SJCRH30 (cell line): Measurements from ENCODE around the gene CBL. TPM values are rescaled to one million over a fixed set of nuclear protein-coding genes. Genes with fewer than 3 reads are reported as not detected.
A peak's percentile ranks its signal among the peaks of the same experiment; 100 is the strongest.
"Not testable (repeated sequence)": the region's sequence is repeated elsewhere in the genome, so short reads cannot be mapped to it uniquely, and the experiment has no call there.

Experiments
- DNase-seq, 2 experiments: peaks; one replicate each; pipeline ENCODE4 v3.0.0-alpha.2; 2015 to 2020
- H3K27ac ChIP-seq: fragments of 250-450 bp; sonication (Bioruptor Pico); 2 replicates; pipeline ENCODE4 v1.5.1; 2020; ENCODE audit warnings: mild to moderate bottlenecking, moderate library complexity
- H3K27me3 ChIP-seq: fragments of 250-450 bp; sonication (Bioruptor Pico); 2 replicates; pipeline ENCODE4 v1.5.1; 2020; ENCODE audit warnings: mild to moderate bottlenecking, moderate library complexity
- H3K36me3 ChIP-seq: fragments of 250-450 bp; sonication (Bioruptor Pico); 2 replicates; pipeline ENCODE4 v1.5.1; 2020; ENCODE audit warnings: mild to moderate bottlenecking, moderate library complexity
- H3K4me1 ChIP-seq: fragments of 250-450 bp; sonication (Bioruptor Pico); 2 replicates; pipeline ENCODE4 v1.5.1; 2020; ENCODE audit warnings: mild to moderate bottlenecking, moderate library complexity
- H3K4me3 ChIP-seq: fragments of 250-450 bp; sonication (Bioruptor Pico); 2 replicates; pipeline ENCODE4 v1.5.1; 2020; ENCODE audit warnings: mild to moderate bottlenecking, moderate library complexity
- H3K9me3 ChIP-seq: fragments of 250-450 bp; sonication (Bioruptor Pico); replicated peaks from 2 replicates; pipeline ENCODE4 v1.5.1; 2020; ENCODE audit warnings: mild to moderate bottlenecking, moderate library complexity
- total RNA-seq: library from RNA; depleted of rRNA; stranded (reverse); fragments of >200 nt; shearing (Covaris generic); gene quantifications from 2 replicates; pipeline ENCODE4 v1.2.3, GENCODE V29; 2014

The CBL gene
- total RNA-seq, 1 experiment from 2014 or later = 12.9 TPM

GRCh38 chr11:119193001-119193400, 13.1 kb upstream of the CBL start:
- Histone ChIP-seq H3K9me3 (no peaks in the 10 kb centered on the region), H3K4me3 (no peak overlapping the region), H3K27ac (no peak overlapping the region), H3K36me3 (no peaks in the 10 kb centered on the region), H3K4me1 (no peaks in the 10 kb centered on the region), H3K27me3 (no peaks in the 10 kb centered on the region)
- no peak for DNase-seq

- no peak for DNase-seq
- H3K27me3 ChIP-seq = no peaks in the 10 kb centered on the region
- H3K4me1 ChIP-seq = no peaks in the 10 kb centered on the region
- no peaks in the 10 kb centered on the region for H3K36me3 ChIP-seq
- no peak overlapping the region for H3K4me3 ChIP-seq
- no peaks in the 10 kb centered on the region for H3K9me3 ChIP-seq
- H3K27ac ChIP-seq = no peak overlapping the region
Measured at GRCh38 chr11:119193626-119194025, 12.5 kb upstream of the CBL start.

- no peak for DNase-seq
- no peaks in the 10 kb centered on the region for H3K4me1 ChIP-seq
- H3K9me3 ChIP-seq = no peaks in the 10 kb centered on the region
- H3K27ac ChIP-seq = no peak overlapping the region
- no peaks in the 10 kb centered on the region for H3K36me3 ChIP-seq
- H3K27me3 ChIP-seq = no peaks in the 10 kb centered on the region
- H3K4me3 ChIP-seq = no peak overlapping the region
Measured at GRCh38 chr11:119194811-119195440, 11.2 kb upstream of the CBL start.

- Histone ChIP-seq H3K4me3 (no peak overlapping the region), H3K27me3 (no peaks in the 10 kb centered on the region), H3K9me3 (no peaks in the 10 kb centered on the region), H3K27ac (no peak overlapping the region), H3K4me1 (no peaks in the 10 kb centered on the region), H3K36me3 (no peaks in the 10 kb centered on the region)
- peak; percentile 19 to 36 for DNase-seq
Measured at GRCh38 chr11:119195680-119196079, 10.5 kb upstream of the CBL start.

GRCh38 chr11:119196833-119197483, 9.2 kb upstream of the CBL start:
- Histone ChIP-seq H3K4me1 (no peaks in the 10 kb centered on the region), H3K36me3 (no peaks in the 10 kb centered on the region), H3K4me3 (no peak overlapping the region), H3K27ac (no peak overlapping the region), H3K9me3 (no peaks in the 10 kb centered on the region), H3K27me3 (no peaks in the 10 kb centered on the region)
- DNase-seq = peak; percentile 56 to 87

GRCh38 chr11:119198925-119199324, 7.2 kb upstream of the CBL start:
- no peak overlapping the region for H3K27ac ChIP-seq
- H3K27me3 ChIP-seq = no peaks in the 10 kb centered on the region
- no peak for DNase-seq
- H3K4me1 ChIP-seq = no peaks in the 10 kb centered on the region
- H3K4me3 ChIP-seq = no peak overlapping the region
- no peaks in the 10 kb centered on the region for H3K36me3 ChIP-seq
- no peaks in the 10 kb centered on the region for H3K9me3 ChIP-seq

- not testable (repeated sequence) for H3K27ac ChIP-seq, H3K36me3 ChIP-seq, H3K9me3 ChIP-seq, H3K27me3 ChIP-seq, DNase-seq, H3K4me1 ChIP-seq, H3K4me3 ChIP-seq
Measured at GRCh38 chr11:119201236-119201635, 4.9 kb upstream of the CBL start.

- Histone ChIP-seq H3K9me3 (no peaks in the 10 kb centered on the region), H3K4me1 (peaks cover 4% of the 10 kb centered on the region), H3K4me3 (no peak overlapping the region), H3K27ac (no peak overlapping the region), H3K27me3 (no peaks in the 10 kb centered on the region), H3K36me3 (no peaks in the 10 kb centered on the region)
- no peak for DNase-seq
Measured at GRCh38 chr11:119202554-119202953, 3.6 kb upstream of the CBL start.

- Histone ChIP-seq H3K4me1 (peaks cover 4% of the 10 kb centered on the region), H3K36me3 (no peaks in the 10 kb centered on the region), H3K4me3 (no peak overlapping the region), H3K27me3 (no peaks in the 10 kb centered on the region), H3K9me3 (no peaks in the 10 kb centered on the region), H3K27ac (no peak overlapping the region)
- DNase-seq = no peak
Measured at GRCh38 chr11:119204066-119204465, 2.1 kb upstream of the CBL start.

GRCh38 chr11:119205080-119205479, 1.1 kb upstream of the CBL start:
- peak overlapping the region; percentile 95; the same call in 1 of the 2 replicates for H3K4me3 ChIP-seq
- DNase-seq = no peak

GRCh38 chr11:119206511-119207414, 624 bp downstream of the CBL start:
- H3K36me3 ChIP-seq = no peaks in the 10 kb centered on the region

More at GRCh38 chr11:119205080-119205479, 1.1 kb upstream of the CBL start:
- Histone ChIP-seq H3K4me1 (peaks cover 4% of the 10 kb centered on the region), H3K36me3 (no peaks in the 10 kb centered on the region), H3K27ac (no peak overlapping the region), H3K9me3 (no peaks in the 10 kb centered on the region), H3K27me3 (no peaks in the 10 kb centered on the region)

GRCh38 chr11:119207415-119207960, 1.3 kb downstream of the CBL start:
- Histone ChIP-seq H3K4me1 (peaks cover 4% of the 10 kb centered on the region), H3K4me3 (peak overlapping the region; percentile 95), H3K36me3 (no peaks in the 10 kb centered on the region), H3K27me3 (no peaks in the 10 kb centered on the region), H3K9me3 (no peaks in the 10 kb centered on the region), H3K27ac (no peak overlapping the region)
- DNase-seq = no peak

More at GRCh38 chr11:119206511-119207414, 624 bp downstream of the CBL start:
- Histone ChIP-seq H3K9me3 (no peaks in the 10 kb centered on the region), H3K4me1 (peaks cover 4% of the 10 kb centered on the region), H3K27me3 (no peaks in the 10 kb centered on the region), H3K27ac (peak overlapping the region; percentile 43), H3K4me3 (peak overlapping the region; percentile 95)
- DNase-seq = peak; percentile 27

GRCh38 chr11:119209186-119209585, 3.0 kb downstream of the CBL start:
- DNase-seq = no peak

GRCh38 chr11:119210050-119210449, 3.9 kb downstream of the CBL start:
- Histone ChIP-seq H3K4me3 (no peak overlapping the region), H3K27me3 (no peaks in the 10 kb centered on the region), H3K36me3 (no peaks in the 10 kb centered on the region), H3K9me3 (no peaks in the 10 kb centered on the region), H3K27ac (no peak overlapping the region), H3K4me1 (peaks cover 4% of the 10 kb centered on the region)
- no peak for DNase-seq

More at GRCh38 chr11:119209186-119209585, 3.0 kb downstream of the CBL start:
- no peak overlapping the region for H3K4me3 ChIP-seq
- no peaks in the 10 kb centered on the region for H3K36me3 ChIP-seq
- H3K27ac ChIP-seq = no peak overlapping the region
- no peaks in the 10 kb centered on the region for H3K9me3 ChIP-seq
- H3K27me3 ChIP-seq = no peaks in the 10 kb centered on the region
- H3K4me1 ChIP-seq = peaks cover 4% of the 10 kb centered on the region
